22Rv1 (cell line): Measurements from ENCODE around the gene C1orf115.

Experiments used
- CTCF ChIP-seq: fragments of 450-650 bp; IDR thresholded peaks from 2 replicates; pipeline ENCODE4 v1.5.1; 2017; ENCODE audit warnings: mild to moderate bottlenecking
- ZFX ChIP-seq: fragments of 450-650 bp; IDR thresholded peaks from 2 replicates; pipeline ENCODE4 v1.6.1; 2017; ENCODE audit warnings: antibody characterized with exemption, borderline replicate concordance

GRCh38 chr1:220698607-220699016 lies 8.4 kb downstream of the C1orf115 start:
- TF ChIP-seq CTCF (no peak), ZFX (no peak)
